Astrocyte (in vitro differentiated cells and primary cell): ENCODE measurements around the gene ZNF827. TPM values are rescaled to one million over a fixed set of nuclear protein-coding genes. Genes with fewer than 3 reads are reported as not detected.
A peak's percentile ranks its signal among the peaks of the same experiment; 100 is the strongest.

Source experiments
- DNase-seq: peaks from one replicate; pipeline ENCODE4 v3.0.0-alpha.2; 2010; ENCODE audit warnings: low read depth
- FAIRE-seq: peaks from 2 replicates; lab custom pipeline; 2011; peaks lifted over from hg19 to GRCh38; lab: Jason Lieb, UNC
- H2AFZ ChIP-seq: 2 replicates; pipeline ENCODE4 v1.6.0; 2012; ENCODE audit warnings: low read depth, low read length, inconsistent platforms
- H3K27ac ChIP-seq: 2 replicates; pipeline ENCODE4 v1.5.1; 2011; ENCODE audit warnings: low read depth, low read length, inconsistent platforms
- H3K27me3 ChIP-seq: 2 replicates; pipeline ENCODE4 v1.6.0; 2011; ENCODE audit warnings: low read length, inconsistent platforms; ENCODE audit not compliant: insufficient read depth
- H3K36me3 ChIP-seq: 2 replicates; pipeline ENCODE4 v1.5.1; 2011; ENCODE audit warnings: low read length, inconsistent platforms; ENCODE audit not compliant: insufficient read depth
- H3K4me1 ChIP-seq: 2 replicates; pipeline ENCODE4 v1.5.1; 2011; ENCODE audit warnings: low read length, inconsistent platforms; ENCODE audit not compliant: insufficient read depth
- H3K4me2 ChIP-seq: 2 replicates; pipeline ENCODE4 v1.6.0; 2012; ENCODE audit warnings: low read length, inconsistent platforms
- H3K4me3 ChIP-seq: 2 replicates; pipeline ENCODE4 v1.5.1; 2011; ENCODE audit warnings: low read depth, mild to moderate bottlenecking, low read length, inconsistent platforms; ENCODE audit not compliant: insufficient read depth
- H3K79me2 ChIP-seq: 2 replicates; pipeline ENCODE4 v1.6.0; 2012; ENCODE audit warnings: mild to moderate bottlenecking, low read length, inconsistent platforms; ENCODE audit not compliant: insufficient read depth
- H3K9ac ChIP-seq: 2 replicates; pipeline ENCODE4 v1.6.0; 2012; ENCODE audit warnings: mild to moderate bottlenecking, low read length, inconsistent platforms
- H3K9me3 ChIP-seq: 2 replicates; pipeline ENCODE4 v1.5.1; 2012; ENCODE audit warnings: low read depth, mild to moderate bottlenecking, low read length, inconsistent platforms; ENCODE audit not compliant: insufficient read depth
- H4K20me1 ChIP-seq: 2 replicates; pipeline ENCODE4 v1.6.0; 2012; ENCODE audit warnings: low read length, inconsistent platforms; ENCODE audit not compliant: insufficient read depth
- H3K27ac Mint-ChIP-seq: one replicate; pipeline ENCODE4 v1.8.0; 2021; ENCODE audit warnings: mild to moderate bottlenecking, mixed read lengths; ENCODE audit not compliant: unreplicated experiment
- H3K27me3 Mint-ChIP-seq: one replicate; pipeline ENCODE4 v1.8.0; 2021; ENCODE audit warnings: low read depth, mixed read lengths; ENCODE audit not compliant: unreplicated experiment
- H3K36me3 Mint-ChIP-seq: one replicate; pipeline ENCODE4 v1.8.0; 2021; ENCODE audit warnings: low read depth, mixed read lengths; ENCODE audit not compliant: unreplicated experiment
- H3K4me1 Mint-ChIP-seq: one replicate; pipeline ENCODE4 v1.8.0; 2021; ENCODE audit warnings: low read depth, mixed read lengths; ENCODE audit not compliant: unreplicated experiment
- H3K4me3 Mint-ChIP-seq: one replicate; pipeline ENCODE4 v1.8.0; 2021; ENCODE audit warnings: mild to moderate bottlenecking, moderate library complexity, mixed read lengths; ENCODE audit not compliant: unreplicated experiment
- H3K9me3 Mint-ChIP-seq: one replicate; pipeline ENCODE4 v1.8.0; 2021; ENCODE audit warnings: mild to moderate bottlenecking, mixed read lengths; ENCODE audit not compliant: unreplicated experiment
- EZH2 ChIP-seq: IDR thresholded peaks from 2 replicates; pipeline ENCODE4 v1.6.1; 2012; ENCODE audit warnings: mild to moderate bottlenecking, low read length, inconsistent platforms; ENCODE audit not compliant: insufficient read depth
- total RNA-seq: library from RNA; stranded (reverse); gene quantifications from 2 replicates; pipeline ENCODE4 v1.2.1, GENCODE V29; 2021
- TF ChIP-seq, protein P1 (sequence below): IDR thresholded peaks from 2 replicates; pipeline ENCODE4 v1.5.1; 2011; ENCODE audit warnings: low read depth, mild to moderate bottlenecking, inconsistent platforms, low read length, moderate library complexity; ENCODE audit not compliant: insufficient read depth

Gene ZNF827
- total RNA-seq, 1 donor from 2014 or later = 39.7 TPM

DNA sequence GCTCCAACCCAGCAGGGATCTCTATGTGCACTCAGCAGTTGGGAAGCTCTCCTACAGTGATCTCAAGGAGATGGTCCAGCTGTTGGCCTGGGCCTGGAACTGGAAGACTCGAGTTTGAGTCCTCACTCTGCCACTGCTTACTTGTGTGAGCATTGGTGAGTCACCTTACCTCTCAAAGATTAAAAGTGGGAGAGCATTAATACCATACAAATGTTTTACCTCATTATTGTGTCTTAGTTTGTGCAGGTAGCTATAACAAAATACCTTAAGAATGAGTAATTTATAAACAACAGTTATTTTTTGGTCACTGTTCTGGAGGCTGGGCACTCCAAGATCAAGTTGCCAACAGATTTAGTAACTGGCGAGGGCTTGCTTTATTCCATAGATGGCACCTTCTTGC is 21.4 kb upstream of the ZNF827 start:
- Histone ChIP-seq H3K4me1 (peaks cover 6% of the 10 kb centered on the region), H3K27me3 (no peaks in the 10 kb centered on the region), H3K4me3 (no peak overlapping the region), H4K20me1 (no peaks in the 10 kb centered on the region), H3K9me3 (no peaks in the 10 kb centered on the region), H3K79me2 (no peaks in the 10 kb centered on the region), H3K9ac (no peak overlapping the region), H2AFZ (no peak overlapping the region), H3K27ac (no peak overlapping the region), H3K4me2 (no peak overlapping the region), H3K36me3 (no peaks in the 10 kb centered on the region)
- Mint-ChIP-seq H3K27me3 (no peaks in the 10 kb centered on the region), H3K4me3 (no peak overlapping the region), H3K36me3 (no peaks in the 10 kb centered on the region), H3K27ac (no peak overlapping the region), H3K4me1 (peaks cover 8% of the 10 kb centered on the region), H3K9me3 (peaks cover 7% of the 10 kb centered on the region)
- DNase-seq (no peak), FAIRE-seq (no peak)
- TF ChIP-seq, protein P1, sequence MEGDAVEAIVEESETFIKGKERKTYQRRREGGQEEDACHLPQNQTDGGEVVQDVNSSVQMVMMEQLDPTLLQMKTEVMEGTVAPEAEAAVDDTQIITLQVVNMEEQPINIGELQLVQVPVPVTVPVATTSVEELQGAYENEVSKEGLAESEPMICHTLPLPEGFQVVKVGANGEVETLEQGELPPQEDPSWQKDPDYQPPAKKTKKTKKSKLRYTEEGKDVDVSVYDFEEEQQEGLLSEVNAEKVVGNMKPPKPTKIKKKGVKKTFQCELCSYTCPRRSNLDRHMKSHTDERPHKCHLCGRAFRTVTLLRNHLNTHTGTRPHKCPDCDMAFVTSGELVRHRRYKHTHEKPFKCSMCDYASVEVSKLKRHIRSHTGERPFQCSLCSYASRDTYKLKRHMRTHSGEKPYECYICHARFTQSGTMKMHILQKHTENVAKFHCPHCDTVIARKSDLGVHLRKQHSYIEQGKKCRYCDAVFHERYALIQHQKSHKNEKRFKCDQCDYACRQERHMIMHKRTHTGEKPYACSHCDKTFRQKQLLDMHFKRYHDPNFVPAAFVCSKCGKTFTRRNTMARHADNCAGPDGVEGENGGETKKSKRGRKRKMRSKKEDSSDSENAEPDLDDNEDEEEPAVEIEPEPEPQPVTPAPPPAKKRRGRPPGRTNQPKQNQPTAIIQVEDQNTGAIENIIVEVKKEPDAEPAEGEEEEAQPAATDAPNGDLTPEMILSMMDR = no peak
- TF ChIP-seq EZH2 = no peak

DNA sequence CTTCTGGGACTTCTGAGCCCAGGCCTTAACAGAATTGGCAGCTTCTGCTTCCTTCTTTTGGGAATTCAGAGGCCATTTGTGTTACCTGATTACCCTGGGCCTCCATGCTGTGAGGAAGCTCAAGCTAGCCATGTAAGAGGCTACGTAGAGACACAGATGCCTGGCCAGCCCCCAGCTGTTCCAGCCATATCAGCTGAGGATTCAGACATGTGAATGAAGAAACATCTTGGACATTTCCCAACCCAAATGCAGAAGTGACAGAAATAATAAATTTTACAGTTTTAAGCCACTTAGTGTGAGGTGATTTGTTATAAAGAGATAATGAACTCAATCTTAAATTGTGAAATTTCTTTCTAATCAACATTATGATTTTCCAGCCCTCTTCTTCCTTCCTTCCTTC is 18.7 kb upstream of the ZNF827 start:
- no peaks in the 10 kb centered on the region for H3K9me3 ChIP-seq
- DNase-seq (no peak), FAIRE-seq (no peak)
- no peaks in the 10 kb centered on the region for H3K27me3 ChIP-seq
- H3K4me1 ChIP-seq = peaks cover 16% of the 10 kb centered on the region
- Mint-ChIP-seq H3K9me3 (peaks cover 2% of the 10 kb centered on the region), H3K4me3 (no peak overlapping the region), H3K36me3 (no peaks in the 10 kb centered on the region), H3K27ac (no peak overlapping the region), H3K27me3 (peaks cover 2% of the 10 kb centered on the region), H3K4me1 (peaks cover 14% of the 10 kb centered on the region)
- no peak overlapping the region for H2AFZ ChIP-seq
- H3K36me3 ChIP-seq = no peaks in the 10 kb centered on the region
- H3K79me2 ChIP-seq = no peaks in the 10 kb centered on the region
- no peak overlapping the region for H3K4me2 ChIP-seq
- H3K9ac ChIP-seq = no peak overlapping the region
- H3K4me3 ChIP-seq = no peak overlapping the region
- no peak overlapping the region for H3K27ac ChIP-seq
- no peaks in the 10 kb centered on the region for H4K20me1 ChIP-seq
- TF ChIP-seq EZH2 = no peak
- TF ChIP-seq, protein P1 = no peak

DNA sequence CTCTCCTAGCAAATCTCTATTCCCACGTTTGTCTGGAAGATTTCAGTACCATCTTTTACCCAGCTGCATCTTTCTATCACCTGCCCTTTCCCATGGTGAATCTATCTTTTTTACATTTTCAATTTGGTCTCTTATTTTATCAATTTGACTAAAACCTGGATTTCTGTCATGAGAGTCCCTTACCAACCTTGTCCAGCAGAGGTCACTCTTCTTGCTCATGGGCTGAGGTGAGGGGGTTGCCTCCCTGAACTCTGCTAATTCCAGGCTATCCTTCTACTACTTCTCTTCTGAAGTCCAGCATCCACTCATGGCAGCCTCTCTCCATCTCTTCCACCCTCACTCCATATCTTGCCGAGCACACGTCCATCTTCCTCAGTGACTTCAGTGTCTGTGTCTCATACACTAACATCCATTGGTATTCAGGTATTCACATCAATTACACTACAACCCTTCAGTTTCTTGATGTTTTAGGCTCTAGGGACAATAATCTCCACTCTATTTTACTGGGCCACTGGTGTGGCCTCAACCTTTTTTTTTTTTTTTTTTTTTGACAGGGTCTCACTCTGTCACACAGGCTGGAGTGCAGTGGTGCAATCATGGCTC is 17.8 kb upstream of the ZNF827 start:
- Mint-ChIP-seq H3K36me3 (no peaks in the 10 kb centered on the region), H3K27ac (no peak overlapping the region), H3K4me1 (peaks cover 14% of the 10 kb centered on the region), H3K27me3 (peaks cover 2% of the 10 kb centered on the region), H3K9me3 (peaks cover 2% of the 10 kb centered on the region), H3K4me3 (no peak overlapping the region)
- Histone ChIP-seq H3K27me3 (no peaks in the 10 kb centered on the region), H3K9me3 (no peaks in the 10 kb centered on the region), H3K4me3 (no peak overlapping the region), H3K27ac (no peak overlapping the region), H2AFZ (no peak overlapping the region), H3K79me2 (no peaks in the 10 kb centered on the region), H4K20me1 (no peaks in the 10 kb centered on the region), H3K36me3 (no peaks in the 10 kb centered on the region), H3K4me1 (peaks cover 16% of the 10 kb centered on the region), H3K9ac (no peak overlapping the region), H3K4me2 (no peak overlapping the region)
- no peak for TF ChIP-seq EZH2
- TF ChIP-seq, protein P1 = peak; percentile 69
- no peak for FAIRE-seq
- no peak for DNase-seq
